Left kidney (tissue), 2 donors: ENCODE results near the gene SCUBE1. TPM values are rescaled to one million over a fixed set of nuclear protein-coding genes. Genes with fewer than 3 reads are reported as not detected.

ENCODE experiments used
- DNase-seq: peaks from one replicate; pipeline ENCODE4 v3.0.0-alpha.2; 2013
- polyA plus RNA-seq: library from polyadenylated mRNA; unstranded; fragments of 120-200 nt; gene quantifications from one replicate; pipeline ENCODE4 v1.2.1, GENCODE V29; 2013; ENCODE audit not compliant: insufficient read length

The SCUBE1 gene
- polyA plus RNA-seq, 1 donor: 8.7 TPM

DNA sequence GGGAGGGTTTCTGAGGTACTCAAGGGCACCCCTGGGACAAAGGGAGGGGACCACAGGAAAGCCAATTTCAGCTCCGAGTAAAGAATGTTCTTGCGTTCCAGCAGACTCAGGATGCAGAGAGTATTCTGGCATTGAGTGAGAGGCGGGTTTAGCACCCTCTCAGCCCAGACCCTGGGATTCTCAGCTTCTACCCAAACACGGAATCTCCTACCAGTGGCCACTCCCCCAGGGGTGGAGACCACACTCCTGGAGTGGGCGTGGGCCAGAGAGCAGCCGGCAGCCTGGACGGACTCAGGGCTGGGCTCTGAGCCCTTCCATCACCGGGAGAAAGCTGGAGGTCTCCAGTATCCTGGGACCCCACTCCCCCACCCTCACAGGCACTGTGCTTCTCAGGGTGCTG lies 130.1 kb downstream of the SCUBE1 start:
- no peak for DNase-seq

DNA sequence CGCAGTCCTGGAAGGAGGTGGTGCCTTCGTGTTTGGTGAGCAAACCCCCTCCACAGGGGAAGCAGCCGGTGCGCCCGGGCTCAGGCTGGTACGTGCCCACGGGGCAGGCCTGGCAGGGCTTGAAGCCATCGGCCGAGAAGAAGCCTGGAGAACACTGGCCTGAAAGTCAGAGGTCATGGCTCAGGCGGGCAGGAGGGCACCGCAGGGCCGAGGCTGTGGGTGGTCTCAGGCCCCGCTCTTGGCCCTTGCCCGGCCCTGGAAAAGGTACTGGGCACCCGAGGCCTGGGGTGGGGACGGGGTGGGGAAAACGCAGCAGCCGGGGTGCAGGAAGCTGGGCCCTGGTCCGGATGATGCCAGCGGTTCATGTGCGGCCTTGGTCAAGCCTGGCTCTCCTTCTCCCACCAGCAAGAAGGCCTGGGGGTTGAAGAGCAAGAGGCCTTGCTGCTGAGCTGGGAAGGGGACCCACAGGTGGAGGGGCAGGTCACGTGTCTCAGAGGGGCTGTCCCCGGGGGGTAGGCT lies 130.7 kb downstream of the SCUBE1 start:
- DNase-seq: no peak

GRCh38 chr22:43211941-43212433 lies 131.2 kb downstream of the SCUBE1 start:
- no peak for DNase-seq

DNA sequence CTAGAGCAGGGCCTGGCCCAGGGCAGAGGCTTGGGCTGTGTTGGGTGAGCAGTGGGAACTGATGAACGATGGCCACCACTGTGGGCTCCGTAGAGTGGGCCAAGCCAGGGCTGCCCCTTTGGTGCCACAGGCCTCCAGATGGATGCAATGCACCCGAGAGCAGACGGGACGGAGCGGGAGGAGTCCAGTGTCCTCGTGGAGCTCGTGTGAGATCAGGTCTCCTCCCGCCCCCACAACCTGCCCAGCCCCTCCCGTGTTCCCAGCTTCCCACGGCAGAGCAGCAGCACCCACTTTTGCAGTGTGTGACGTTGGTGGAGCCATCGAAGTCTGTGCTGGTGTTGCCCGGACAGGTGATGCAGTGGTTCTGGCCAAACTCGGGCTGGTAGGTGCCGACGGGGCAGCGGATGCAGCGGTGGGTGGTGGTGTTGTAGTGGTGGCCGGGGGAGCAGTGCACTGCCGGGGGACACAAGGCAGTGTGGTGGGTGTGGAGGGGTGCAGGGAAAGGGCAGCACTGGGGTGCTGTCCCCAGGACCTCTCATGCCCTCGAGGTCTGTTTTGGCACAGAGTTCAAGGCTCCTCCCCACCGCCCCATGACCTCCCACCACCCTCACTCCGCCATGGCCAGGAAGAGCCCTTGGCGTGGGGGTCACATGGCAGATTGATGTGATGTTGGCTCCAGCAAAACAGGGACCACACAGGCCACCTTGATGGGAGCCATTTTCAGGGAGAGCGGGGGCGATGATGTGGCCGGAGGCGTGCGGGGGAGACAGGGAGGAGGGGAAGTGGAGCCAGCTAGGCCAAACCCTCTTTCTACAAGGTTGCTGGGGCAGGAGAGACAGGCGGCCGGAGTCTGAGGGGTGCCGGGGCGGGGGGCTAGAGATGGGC lies 132.3 kb downstream of the SCUBE1 start:
- no peak for DNase-seq

- DNase-seq: no peak
Measured at GRCh38 chr22:43209971-43210370, 133.2 kb downstream of the SCUBE1 start.

DNA sequence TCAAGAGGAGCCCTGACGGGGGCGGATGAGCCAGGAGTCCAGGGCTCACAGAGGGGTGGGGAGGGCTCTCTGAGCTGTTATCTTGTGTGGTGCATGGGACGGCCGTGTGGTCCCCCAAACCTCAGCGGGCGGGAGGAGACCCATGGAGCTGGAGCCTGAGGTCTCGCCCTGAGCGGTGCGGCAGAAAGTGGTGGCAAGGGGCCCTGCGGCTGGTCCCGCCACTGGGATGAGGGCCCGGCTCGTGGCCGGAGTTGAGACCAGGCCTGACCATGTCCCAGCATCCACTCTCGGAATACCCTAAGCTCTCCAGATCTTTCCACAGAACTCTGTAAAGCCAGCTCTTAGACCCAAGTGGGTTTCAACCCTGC lies 133.7 kb downstream of the SCUBE1 start:
- no peak for DNase-seq

- no peak for DNase-seq
Measured at GRCh38 chr22:43208703-43209522, 134.3 kb downstream of the SCUBE1 start.

DNA sequence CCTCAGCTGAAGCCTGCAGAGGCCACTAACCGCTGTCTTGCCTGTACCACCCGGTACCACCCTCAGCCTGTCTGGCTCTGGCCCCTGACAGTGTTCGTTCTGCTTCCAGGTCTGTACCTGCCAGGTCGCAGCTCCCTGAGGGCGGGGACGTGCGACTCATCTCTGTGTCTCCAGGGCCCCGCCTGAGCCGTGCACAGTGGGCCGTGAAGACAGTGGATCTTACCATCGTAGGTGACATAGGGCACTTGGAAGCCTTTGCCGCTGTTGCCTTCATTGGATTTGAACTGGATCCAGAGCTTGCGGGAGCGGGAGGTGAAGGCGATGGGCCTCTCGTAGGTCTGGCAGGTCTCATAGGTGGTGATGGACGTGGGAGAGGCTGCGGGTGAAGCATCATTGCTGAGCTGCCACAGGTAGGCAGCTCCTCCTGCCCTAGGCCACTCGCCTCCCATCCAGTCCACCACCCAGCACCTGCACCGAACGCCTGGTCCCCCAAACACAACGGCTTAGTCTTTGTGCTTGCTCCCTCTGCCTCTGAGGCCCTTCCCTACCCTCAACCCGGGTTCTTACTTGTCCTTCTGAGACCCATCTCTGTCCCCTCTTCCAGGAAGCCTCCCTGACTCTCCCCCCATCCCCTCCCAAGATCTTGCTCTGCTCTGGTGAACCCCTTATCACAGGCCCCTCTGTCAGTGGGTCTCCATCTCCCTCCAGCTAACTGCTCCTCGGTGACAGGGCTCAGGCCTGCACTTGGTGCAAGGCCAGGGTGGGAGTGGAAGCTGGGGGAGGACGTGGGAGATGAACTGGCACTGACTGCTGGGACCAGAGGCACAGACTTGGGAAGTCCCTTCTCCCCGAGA lies 135.1 kb downstream of the SCUBE1 start:
- no peak for DNase-seq

GRCh38 chr22:43207386-43207785 lies 135.8 kb downstream of the SCUBE1 start:
- no peak for DNase-seq

- no peak for DNase-seq
Measured at GRCh38 chr22:43206509-43207161, 136.5 kb downstream of the SCUBE1 start.

- no peak for DNase-seq
Measured at GRCh38 chr22:43205748-43206508, 137.2 kb downstream of the SCUBE1 start.

- no peak for DNase-seq
Measured at GRCh38 chr22:43205261-43205691, 137.9 kb downstream of the SCUBE1 start.

GRCh38 chr22:43203471-43203981 lies 139.6 kb downstream of the SCUBE1 start:
- peak; percentile 66 for DNase-seq

- DNase-seq: no peak
Measured at GRCh38 chr22:43202756-43203410, 140.3 kb downstream of the SCUBE1 start.

- DNase-seq: no peak
Measured at GRCh38 chr22:43202326-43202725, 140.8 kb downstream of the SCUBE1 start.

DNA sequence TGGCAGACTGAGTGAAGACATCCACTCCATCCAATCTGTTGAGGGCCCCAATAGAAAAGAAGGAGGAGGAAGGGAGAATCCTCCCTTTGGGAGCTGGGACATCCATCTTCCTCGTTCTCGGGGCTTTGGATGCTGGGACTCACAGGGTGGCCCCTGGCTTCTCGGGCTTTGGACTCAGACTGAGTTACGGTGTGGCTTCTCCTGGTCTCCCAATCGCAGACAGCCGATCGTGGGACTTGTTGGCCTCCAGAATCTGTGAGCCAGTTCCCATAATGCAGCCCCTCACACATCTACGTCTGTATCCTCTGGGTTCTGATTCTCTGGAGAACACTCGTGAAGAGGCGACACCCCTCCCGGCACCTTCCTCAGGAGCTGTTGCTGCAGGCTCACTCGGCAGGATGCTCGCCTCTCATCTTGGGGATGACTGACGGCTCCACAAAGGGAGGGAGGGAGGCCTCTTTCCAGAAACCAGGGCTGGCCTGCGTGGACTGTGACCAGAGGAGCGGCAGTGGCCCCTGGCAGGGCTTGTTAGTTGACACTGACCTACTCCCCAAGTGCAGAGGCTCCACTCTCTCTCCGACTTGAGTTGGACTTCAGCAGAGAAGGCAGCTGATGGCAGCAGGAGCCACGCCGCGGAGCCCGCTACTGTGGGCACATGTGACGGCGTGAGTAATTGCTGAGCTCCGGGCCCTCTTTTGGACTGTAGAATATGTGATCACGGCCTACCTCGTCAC lies 141.5 kb downstream of the SCUBE1 start:
- no peak for DNase-seq

GRCh38 chr22:43200555-43200954 lies 142.6 kb downstream of the SCUBE1 start:
- DNase-seq: no peak

- DNase-seq: no peak
Measured at GRCh38 chr22:43200031-43200430, 143.1 kb downstream of the SCUBE1 start.

- DNase-seq: no peak
Measured at GRCh38 chr22:43199541-43199940, 143.6 kb downstream of the SCUBE1 start.
